Neural cell (in vitro differentiated cells): Measurements from ENCODE around the gene PNKD.

Experiments used
- CTCF ChIP-seq: fragments of 450-650 bp; IDR thresholded peaks from 2 replicates; pipeline ENCODE4 v1.5.1; 2014; ENCODE audit warnings: antibody characterized with exemption, mild to moderate bottlenecking, moderate library complexity; ENCODE audit not compliant: poor library complexity, severe bottlenecking
- EP300 ChIP-seq: fragments of 450-650 bp; conservative IDR thresholded peaks from 2 replicates; pipeline ENCODE4 v1.6.1; 2014; ENCODE audit warnings: antibody characterized with exemption, mild to moderate bottlenecking, moderate library complexity; ENCODE audit not compliant: poor library complexity, severe bottlenecking
- EZH2 ChIP-seq: fragments of 200-600, 300-800 bp; shearing (Covaris generic), sonication (generic); IDR thresholded peaks from 2 replicates; pipeline ENCODE4 v1.6.1; 2014; ENCODE audit warnings: antibody characterized with exemption, low read length, borderline replicate concordance, mild to moderate bottlenecking; ENCODE audit not compliant: insufficient read depth, poor library complexity, severe bottlenecking
- MXI1 ChIP-seq: fragments of 450-650 bp; conservative IDR thresholded peaks from 2 replicates; pipeline ENCODE4 v1.6.1; 2014; ENCODE audit warnings: antibody characterized with exemption, mild to moderate bottlenecking; ENCODE audit not compliant: poor library complexity, severe bottlenecking
- POLR2AphosphoS5 ChIP-seq: IDR thresholded peaks from 2 replicates; pipeline ENCODE4 v1.6.1; 2012
- TAF1 ChIP-seq: IDR thresholded peaks from 2 replicates; pipeline ENCODE4 v1.6.1; 2012; ENCODE audit warnings: low read depth

GRCh38 chr2:218278531-218279360 lies 8.4 kb downstream of the PNKD start:
- TF ChIP-seq CTCF (no peak), POLR2AphosphoS5 (no peak), EP300 (no peak), TAF1 (no peak), EZH2 (no peak), MXI1 (no peak)
